Anterior cingulate cortex (tissue), 58 donors: Measurements from ENCODE around the gene NOP14.
A peak's percentile ranks its signal among the peaks of the same experiment; 100 is the strongest.
"Not testable (repeated sequence)": the region's sequence is repeated elsewhere in the genome, so short reads cannot be mapped to it uniquely, and the experiment has no call there.

Experiments used
- DNase-seq, 58 donors: peaks; one replicate each; lab custom pipeline; 2025; lab: John Stamatoyannopoulos, UW

The NOP14 gene

DNA sequence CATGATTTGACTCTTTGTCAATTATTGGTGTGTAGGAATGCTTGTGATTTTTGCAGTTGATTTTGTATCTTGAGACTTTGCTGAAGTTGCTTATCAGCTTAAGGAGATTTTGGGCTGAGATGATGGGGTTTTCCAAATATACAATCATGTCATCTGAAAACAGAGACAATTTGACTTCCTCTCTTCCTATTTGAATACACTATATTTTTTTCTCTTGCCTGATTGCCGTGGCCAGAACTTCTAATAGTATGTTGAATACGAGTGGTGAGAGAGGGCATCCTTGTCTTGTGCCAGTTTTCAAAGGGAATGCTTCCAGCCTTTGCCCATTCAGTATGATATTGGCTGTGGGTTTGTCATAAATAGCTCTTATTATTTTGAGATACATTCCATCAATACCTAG, 44.9 kb downstream of the NOP14 start:
- DNase-seq, result not testable (repeated sequence)

GRCh38 chr4:2916696-2917095, 46.5 kb downstream of the NOP14 start:
- DNase-seq, result not testable (repeated sequence)

GRCh38 chr4:2915789-2916188, 47.4 kb downstream of the NOP14 start:
- no peak for DNase-seq

- DNase-seq, result no peak
These were observed 48.7 kb downstream of the NOP14 start for GRCh38 chr4:2914256-2915126.

GRCh38 chr4:2913168-2913567, 50.0 kb downstream of the NOP14 start:
- DNase-seq, result no peak

GRCh38 chr4:2911868-2912267, 51.3 kb downstream of the NOP14 start:
- no peak for DNase-seq

GRCh38 chr4:2910409-2910808, 52.8 kb downstream of the NOP14 start:
- DNase-seq, result no peak

GRCh38 chr4:2909583-2909982, 53.6 kb downstream of the NOP14 start:
- no peak for DNase-seq

DNA sequence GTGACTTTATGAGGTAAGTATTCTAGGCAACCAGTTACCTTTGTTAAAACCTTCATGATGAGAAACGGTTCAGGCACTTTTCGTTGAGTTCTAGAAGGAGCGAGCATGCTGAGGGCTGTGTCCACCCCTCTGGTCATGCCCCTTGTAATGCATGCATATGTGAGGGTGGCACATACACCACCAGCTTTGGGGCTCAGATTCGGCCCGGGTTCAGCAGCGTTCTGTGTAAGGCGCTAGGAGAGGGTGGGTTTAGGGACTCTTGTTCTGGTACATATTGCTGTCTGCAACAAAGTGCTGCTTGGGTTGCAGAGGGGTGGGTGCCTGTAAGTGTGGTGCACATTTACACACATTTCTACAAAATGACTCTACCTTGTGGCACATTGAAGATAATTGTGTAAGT, 54.5 kb downstream of the NOP14 start:
- DNase-seq, result no peak

GRCh38 chr4:2907706-2908293, 55.4 kb downstream of the NOP14 start:
- DNase-seq, result no peak

GRCh38 chr4:2907226-2907625, 56.0 kb downstream of the NOP14 start:
- DNase-seq, result no peak

DNA sequence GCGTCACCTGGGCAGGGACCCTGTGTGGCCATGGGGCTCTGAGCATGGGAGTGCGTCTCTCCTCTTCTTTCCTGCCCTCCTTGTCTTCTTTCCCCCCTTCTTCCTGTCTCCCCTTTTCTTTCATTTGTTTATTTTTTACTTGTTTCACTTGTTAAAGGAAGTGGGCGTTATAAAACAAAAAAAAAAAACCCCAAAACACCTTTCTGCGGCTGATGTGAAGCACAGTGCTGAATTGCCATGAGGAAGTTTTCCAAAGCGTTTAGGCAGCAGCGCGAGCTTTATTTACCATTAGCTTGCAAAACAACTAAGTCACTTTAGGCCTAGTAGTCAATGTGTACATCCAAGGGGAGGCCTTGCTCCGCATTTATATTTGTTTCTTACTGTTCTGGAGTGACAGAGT, 57.0 kb downstream of the NOP14 start:
- no peak for DNase-seq

GRCh38 chr4:2905544-2905943, 57.7 kb downstream of the NOP14 start:
- no peak for DNase-seq

DNA sequence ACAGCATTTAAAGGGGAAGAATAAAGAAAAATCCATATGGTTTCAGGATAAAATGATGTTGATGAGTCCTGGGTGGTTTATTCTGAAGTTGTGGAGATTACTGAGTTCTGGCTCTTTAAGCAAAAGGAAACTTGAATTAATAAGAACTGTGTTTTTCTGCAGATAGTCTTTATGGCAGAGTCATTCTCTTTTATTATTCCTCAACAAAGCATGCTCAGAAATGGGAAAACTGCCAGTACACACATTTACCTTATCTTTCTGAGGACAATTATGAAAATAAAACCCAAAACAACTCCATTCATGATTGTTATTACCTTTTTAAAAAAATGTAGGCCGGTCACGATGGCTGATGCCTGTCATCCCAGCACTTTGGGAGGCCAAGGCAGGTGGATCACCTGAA, 61.1 kb downstream of the NOP14 start:
- DNase-seq, result no peak

DNA sequence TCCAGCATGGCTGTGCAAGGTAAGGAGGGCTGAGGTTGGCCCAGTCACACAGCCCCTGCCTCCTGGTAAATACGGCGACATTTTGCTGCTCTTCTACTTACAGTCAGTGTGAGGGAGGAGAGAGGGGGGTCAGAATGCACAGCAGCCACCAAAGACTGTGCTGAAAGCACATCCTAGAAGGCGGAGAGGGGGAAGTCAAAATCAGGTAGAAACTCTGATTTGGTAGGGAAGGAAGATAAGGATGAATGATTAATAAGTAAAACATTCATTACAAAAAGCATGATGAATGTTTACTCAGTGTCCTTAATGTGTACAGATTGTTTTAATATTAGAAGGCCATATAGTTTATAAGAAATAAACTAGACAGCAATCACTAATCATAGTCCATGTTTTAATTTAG, 62.0 kb downstream of the NOP14 start:
- DNase-seq, result no peak

- DNase-seq, result no peak
These were observed 62.5 kb downstream of the NOP14 start for GRCh38 chr4:2900741-2901140.

DNA sequence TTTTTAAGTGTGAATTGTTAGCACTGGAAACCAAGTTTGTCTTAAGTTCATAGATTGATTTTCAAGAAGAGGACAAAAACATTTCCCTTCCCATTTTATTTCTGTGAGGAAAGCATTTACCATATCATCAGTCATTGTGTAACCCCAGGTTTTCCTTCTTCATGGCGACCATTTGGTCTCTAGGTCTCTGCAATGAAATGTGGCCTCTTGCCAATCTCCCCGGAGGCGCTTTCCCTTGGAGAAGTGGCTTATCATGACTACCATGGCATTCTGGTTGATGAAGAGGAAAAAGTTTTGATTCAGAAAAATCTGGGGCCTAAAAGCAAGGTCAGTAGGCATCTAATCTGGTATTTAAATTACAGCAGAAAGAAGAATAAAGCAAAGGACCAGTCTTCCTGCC, 65.2 kb downstream of the NOP14 start:
- no peak for DNase-seq

- DNase-seq, result peak in 4 of 58 donors; percentile 27 to 37 (median 32)
These were observed 69.4 kb downstream of the NOP14 start for GRCh38 chr4:2893772-2894171.

GRCh38 chr4:2891294-2891693, 71.9 kb downstream of the NOP14 start:
- DNase-seq, result no peak

- DNase-seq, result no peak
These were observed 74.3 kb downstream of the NOP14 start for GRCh38 chr4:2888886-2889285.
